ENCODE data around the gene CMTR1.
A peak's percentile ranks its signal among the peaks of the same experiment; 100 is the strongest.

Gene CMTR1

GRCh38 chr6:37483252-37483901 is 50.4 kb downstream of the CMTR1 start:
- H3K4me1 ChIP-seq = peaks cover 61% of the 10 kb centered on the region
- peak overlapping the region; percentile 69 for H3K4me2 ChIP-seq
- no peak overlapping the region for H3K4me3 ChIP-seq
- H3K36me3 ChIP-seq = peaks cover 73% of the 10 kb centered on the region
- TF ChIP-seq Cebpa-rat (IDR thresholded peaks at IDR 0.05) = no peak
- H3K27me3 ChIP-seq = no peaks in the 10 kb centered on the region
- H3K9me3 ChIP-seq = no peaks in the 10 kb centered on the region
- peak overlapping the region; percentile 70 for H3K27ac ChIP-seq
- peak overlapping the region; percentile 35; the same call in 1 of the 2 replicates for H3K9ac ChIP-seq
- H4K20me1 ChIP-seq = peaks cover 25% of the 10 kb centered on the region; the same call in 1 of the 2 replicates

GRCh38 chr6:37483917-37484785 is 51.1 kb downstream of the CMTR1 start:
- peak overlapping the region; percentile 60; the same call in 1 of the 2 replicates for H3K9ac ChIP-seq
- H3K27ac ChIP-seq = peak overlapping the region; percentile 70
- peak overlapping the region; percentile 74 for H3K4me2 ChIP-seq
- peaks cover 33% of the 10 kb centered on the region for H4K20me1 ChIP-seq
- TF ChIP-seq Cebpa-rat (IDR thresholded peaks at IDR 0.05) = no peak
- H3K36me3 ChIP-seq = peaks cover 71% of the 10 kb centered on the region
- H3K9me3 ChIP-seq = no peaks in the 10 kb centered on the region
- no peaks in the 10 kb centered on the region for H3K27me3 ChIP-seq
- H3K4me3 ChIP-seq = no peak overlapping the region
- H3K4me1 ChIP-seq = peaks cover 63% of the 10 kb centered on the region

GRCh38 chr6:37484786-37485170 is 51.8 kb downstream of the CMTR1 start:
- Histone ChIP-seq H3K4me1 (peaks cover 70% of the 10 kb centered on the region), H3K9ac (peak overlapping the region; percentile 60; the same call in 1 of the 2 replicates), H3K4me2 (peak overlapping the region; percentile 74), H3K27me3 (no peaks in the 10 kb centered on the region), H3K4me3 (no peak overlapping the region), H3K36me3 (peaks cover 68% of the 10 kb centered on the region), H4K20me1 (peaks cover 39% of the 10 kb centered on the region), H3K27ac (peak overlapping the region; percentile 70), H3K9me3 (no peaks in the 10 kb centered on the region)
- TF ChIP-seq Cebpa-rat (IDR thresholded peaks at IDR 0.05) = no peak

GRCh38 chr6:37485291-37485702 is 52.3 kb downstream of the CMTR1 start:
- Histone ChIP-seq H3K36me3 (peaks cover 63% of the 10 kb centered on the region), H3K9me3 (no peaks in the 10 kb centered on the region), H3K27me3 (no peaks in the 10 kb centered on the region), H3K4me3 (no peak overlapping the region), H4K20me1 (peaks cover 40% of the 10 kb centered on the region), H3K4me1 (peaks cover 75% of the 10 kb centered on the region), H3K9ac (no peak overlapping the region), H3K27ac (peak overlapping the region; percentile 70; the same call in 1 of the 2 replicates), H3K4me2 (peak overlapping the region; percentile 74)
- no peak for TF ChIP-seq Cebpa-rat (IDR thresholded peaks at IDR 0.05)

- Histone ChIP-seq H3K9ac (no peak overlapping the region), H3K9me3 (no peaks in the 10 kb centered on the region), H3K27me3 (no peaks in the 10 kb centered on the region), H3K36me3 (peaks cover 53% of the 10 kb centered on the region), H3K27ac (no peak overlapping the region), H3K4me2 (no peak overlapping the region), H3K4me3 (no peak overlapping the region), H3K4me1 (peaks cover 77% of the 10 kb centered on the region), H4K20me1 (peaks cover 49% of the 10 kb centered on the region)
- no peak for TF ChIP-seq Cebpa-rat (IDR thresholded peaks at IDR 0.05)
These were observed 53.3 kb downstream of the CMTR1 start for GRCh38 chr6:37486121-37486839.

GRCh38 chr6:37487591-37488380 is 54.8 kb downstream of the CMTR1 start:
- Histone ChIP-seq H3K27me3 (no peaks in the 10 kb centered on the region), H3K27ac (no peak overlapping the region), H3K4me2 (no peak overlapping the region), H3K4me3 (no peak overlapping the region), H3K9ac (no peak overlapping the region), H3K36me3 (peaks cover 38% of the 10 kb centered on the region), H3K9me3 (no peaks in the 10 kb centered on the region), H3K4me1 (peaks cover 77% of the 10 kb centered on the region), H4K20me1 (peaks cover 64% of the 10 kb centered on the region)
- no peak for TF ChIP-seq Cebpa-rat (IDR thresholded peaks at IDR 0.05)

- H3K36me3 ChIP-seq = peaks cover 36% of the 10 kb centered on the region
- no peaks in the 10 kb centered on the region for H3K9me3 ChIP-seq
- H4K20me1 ChIP-seq = peaks cover 68% of the 10 kb centered on the region
- H3K9ac ChIP-seq = no peak overlapping the region
- H3K4me1 ChIP-seq = peaks cover 77% of the 10 kb centered on the region
- no peak overlapping the region for H3K4me2 ChIP-seq
- no peaks in the 10 kb centered on the region for H3K27me3 ChIP-seq
- no peak for TF ChIP-seq Cebpa-rat (IDR thresholded peaks at IDR 0.05)
- H3K4me3 ChIP-seq = no peak overlapping the region
- H3K27ac ChIP-seq = no peak overlapping the region
These were observed 55.5 kb downstream of the CMTR1 start for GRCh38 chr6:37488476-37488875.

- H3K9me3 ChIP-seq = no peaks in the 10 kb centered on the region
- peaks cover 69% of the 10 kb centered on the region for H3K4me1 ChIP-seq
- TF ChIP-seq Cebpa-rat (IDR thresholded peaks at IDR 0.05) = no peak
- no peak overlapping the region for H3K4me3 ChIP-seq
- peak overlapping the region; percentile 46; the same call in 1 of the 2 replicates for H3K9ac ChIP-seq
- no peaks in the 10 kb centered on the region for H3K27me3 ChIP-seq
- peak overlapping the region; percentile 70 for H3K4me2 ChIP-seq
- peaks cover 70% of the 10 kb centered on the region for H4K20me1 ChIP-seq
- peaks cover 42% of the 10 kb centered on the region; the same call in 1 of the 2 replicates for H3K36me3 ChIP-seq
- peak overlapping the region; percentile 51; the same call in 1 of the 2 replicates for H3K27ac ChIP-seq
These were observed 56.8 kb downstream of the CMTR1 start for GRCh38 chr6:37489697-37490336.
